GM12875 (cell line): ENCODE results near the gene ZNF24.
A peak's percentile ranks its signal among the peaks of the same experiment; 100 is the strongest.

Experiments
- H3K4me3 ChIP-seq: one replicate; pipeline ENCODE4 v1.5.1; 2011; ENCODE audit warnings: low read depth, low read length, control low read depth
- CTCF ChIP-seq: IDR thresholded peaks from 2 replicates; pipeline ENCODE4 v1.5.1; 2011; ENCODE audit warnings: low read depth, mild to moderate bottlenecking, control low read depth, inconsistent platforms, low read length, moderate library complexity, borderline replicate concordance; ENCODE audit not compliant: insufficient read depth

ZNF24 gene

GRCh38 chr18:35355140-35355618 lies 11.0 kb upstream of the ZNF24 start:
- H3K4me3 ChIP-seq: no peak overlapping the region
- TF ChIP-seq CTCF: peak; percentile 61; the same call in 1 of the 2 replicates

- no peak for TF ChIP-seq CTCF
- H3K4me3 ChIP-seq: no peak overlapping the region
Observed at GRCh38 chr18:35352778-35353177, 8.6 kb upstream of the ZNF24 start.

GRCh38 chr18:35352283-35352682 lies 8.1 kb upstream of the ZNF24 start:
- no peak for TF ChIP-seq CTCF
- no peak overlapping the region for H3K4me3 ChIP-seq

GRCh38 chr18:35348001-35348400 lies 3.8 kb upstream of the ZNF24 start:
- H3K4me3 ChIP-seq: no peak overlapping the region
- no peak for TF ChIP-seq CTCF

GRCh38 chr18:35345950-35346349 lies 1.7 kb upstream of the ZNF24 start:
- TF ChIP-seq CTCF: no peak
- H3K4me3 ChIP-seq: no peak overlapping the region

- TF ChIP-seq CTCF: no peak
- no peak overlapping the region for H3K4me3 ChIP-seq
Observed at GRCh38 chr18:35345460-35345921, 1.3 kb upstream of the ZNF24 start.

GRCh38 chr18:35344736-35345459 lies 678 bp upstream of the ZNF24 start:
- no peak for TF ChIP-seq CTCF
- H3K4me3 ChIP-seq: peak overlapping the region; percentile 96
